Tracheal epithelial cell (primary cell): ENCODE data around the gene NBDY. TPM values are rescaled to one million over a fixed set of nuclear protein-coding genes. Genes with fewer than 3 reads are reported as not detected.

Experiments used
- total RNA-seq: library from RNA; depleted of rRNA; stranded (reverse); fragments of >200 nt; gene quantifications from 2 replicates; pipeline ENCODE4 v1.2.1, GENCODE V29; 2014

NBDY gene
- 1.9 and 6.7 TPM in 2 replicates for total RNA-seq

GRCh38 chrX:56729152-56729850 lies at the start of gene NBDY:
Gene NBDY, plus strand, starts transcription at chrX:56729243. Its CDS starts 111 bp downstream, at chrX:56729354.

Other genes starting within 250 kb of the NBDY start
- gene UBQLN2, start 165.6 kb upstream of the NBDY start, total RNA-seq: 9.4 and 11.5 TPM in 2 replicates